ENCODE measurements around the gene WDR93. TPM values are rescaled to one million over a fixed set of nuclear protein-coding genes. Genes with fewer than 3 reads are reported as not detected.
A peak's percentile ranks its signal among the peaks of the same experiment; 100 is the strongest.
"Not testable (repeated sequence)": the region's sequence is repeated elsewhere in the genome, so short reads cannot be mapped to it uniquely, and the experiment has no call there.

WDR93 gene
- polyA plus RNA-seq, 4 donors, result 0.09 to 0.19 TPM; not detected in 2

DNA sequence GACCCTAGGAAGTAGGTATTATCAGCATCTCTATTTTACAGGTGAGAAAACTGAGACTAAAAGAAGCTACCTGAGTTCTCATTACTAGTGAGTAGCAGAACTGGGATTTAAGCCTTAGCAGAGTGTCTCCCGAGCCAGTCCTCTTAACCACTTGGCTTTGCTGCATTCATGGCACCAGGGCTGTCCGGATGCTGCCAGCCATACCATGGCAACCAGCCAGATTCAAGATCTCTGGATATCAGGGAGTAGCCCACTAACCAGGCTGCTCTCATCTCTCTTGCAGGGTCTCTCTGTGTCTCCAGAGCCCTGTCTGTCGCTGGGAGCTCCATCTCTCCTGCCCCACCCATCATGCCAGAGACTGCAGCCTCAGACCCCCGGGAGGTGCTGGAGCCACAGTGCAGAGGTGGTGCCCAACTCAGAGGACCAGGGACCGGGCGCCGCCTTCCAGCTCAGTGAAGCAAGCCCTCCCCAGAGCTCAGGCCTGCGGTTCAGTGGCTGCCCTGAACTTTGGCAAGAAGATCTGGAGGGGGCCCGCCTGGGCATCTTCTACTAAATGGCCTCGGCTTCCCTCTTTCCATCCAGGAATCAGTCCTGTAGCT lies 87.3 kb downstream of the WDR93 start:
- Histone ChIP-seq H3K27ac (ENCODE audit: low read depth in 1 of 3, low read length in 2 of 3) (no peak overlapping the region), H3K27me3 (ENCODE audit: control insufficient read depth in 3 of 3, insufficient read depth in 3 of 3, low read length in 3 of 3) (peaks cover 0 to 6% (median 0%) of the 10 kb centered on the region in 3 donors), H3K9me3 (ENCODE audit: control insufficient read depth in 2 of 2, insufficient read depth in 1 of 2, low read depth in 1 of 2, low read length in 1 of 2) (no peaks in the 10 kb centered on the region), H3K4me1 (ENCODE audit: control insufficient read depth in 3 of 3, insufficient read depth in 2 of 3, low read depth in 1 of 3, low read length in 2 of 3) (peaks cover 5 to 25% (median 6%) of the 10 kb centered on the region in 3 donors), H3K4me3 (ENCODE audit: low read depth in 1 of 3, low read length in 3 of 3) (no peak overlapping the region), H3K36me3 (ENCODE audit: control insufficient read depth in 3 of 3, insufficient read depth in 2 of 3, low read depth in 1 of 3, low read length in 3 of 3) (peaks cover 0 to 3% (median 0%) of the 10 kb centered on the region in 3 donors)
- FAIRE-seq, result no peak
- 87 to 93% (median 91%) methylated on average over 10 of the region's 10 CpGs for WGBS, 3 donors
- peak in 1 of 2 donors; percentile 0 for DNase-seq

DNA sequence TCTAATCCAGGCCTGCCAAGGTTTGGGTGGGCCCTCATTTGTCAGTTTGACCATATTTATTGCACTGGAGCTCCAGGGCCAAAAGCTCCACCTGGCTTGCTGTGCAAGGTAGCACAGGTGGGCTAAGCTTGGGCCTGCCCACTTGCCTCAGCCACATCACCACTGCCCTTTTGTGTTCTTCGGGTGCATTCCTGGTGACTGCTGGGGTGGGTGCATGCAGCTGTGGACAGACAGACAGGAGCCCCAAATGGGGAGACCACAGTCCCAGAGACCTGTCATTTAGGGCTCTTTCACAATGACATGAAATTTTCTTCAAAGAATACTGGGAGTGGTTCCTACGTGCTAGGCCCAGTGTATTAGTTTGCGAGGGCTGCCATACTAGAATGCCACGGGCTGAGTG lies 88.2 kb downstream of the WDR93 start:
- no peak overlapping the region for H3K27ac ChIP-seq (ENCODE audit: low read depth in 1 of 3, low read length in 2 of 3)
- no peaks in the 10 kb centered on the region for H3K9me3 ChIP-seq (ENCODE audit: control insufficient read depth in 2 of 2, insufficient read depth in 1 of 2, low read depth in 1 of 2, low read length in 1 of 2)
- no peak overlapping the region for H3K4me3 ChIP-seq (ENCODE audit: low read depth in 1 of 3, low read length in 3 of 3)
- FAIRE-seq (no peak), DNase-seq (peak in 1 of 2 donors; percentile 2)
- H3K4me1 ChIP-seq (ENCODE audit: control insufficient read depth in 3 of 3, insufficient read depth in 2 of 3, low read depth in 1 of 3, low read length in 2 of 3), result peaks cover 5 to 35% (median 6%) of the 10 kb centered on the region in 3 donors
- WGBS, 3 donors, result 74 to 93% (median 76%) methylated on average over 4 of the region's 4 CpGs
- H3K27me3 ChIP-seq (ENCODE audit: control insufficient read depth in 3 of 3, insufficient read depth in 3 of 3, low read length in 3 of 3), result peaks cover 0 to 6% (median 0%) of the 10 kb centered on the region in 3 donors
- H3K36me3 ChIP-seq (ENCODE audit: control insufficient read depth in 3 of 3, insufficient read depth in 2 of 3, low read depth in 1 of 3, low read length in 3 of 3), result peaks cover 0 to 9% (median 0%) of the 10 kb centered on the region in 3 donors

DNA sequence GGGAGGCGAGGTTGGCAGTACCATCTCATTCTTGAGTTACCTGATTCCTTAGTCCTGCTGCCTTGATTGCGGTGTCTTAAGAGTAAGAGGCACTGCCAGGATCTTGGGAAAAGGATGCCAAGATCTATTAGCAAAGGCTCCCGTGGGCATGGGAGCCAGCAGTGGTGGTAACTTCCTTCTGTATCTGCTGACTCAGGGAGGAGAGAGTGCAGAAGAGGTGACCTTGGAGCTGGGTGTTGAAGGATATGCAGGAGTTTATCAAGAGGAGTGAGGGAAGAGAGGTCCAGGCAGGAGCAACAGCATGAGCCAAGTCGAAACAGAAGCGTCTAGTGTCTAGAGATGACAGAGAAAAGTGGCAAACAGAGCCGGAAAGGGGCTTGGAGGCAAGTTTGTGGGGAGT lies 90.0 kb downstream of the WDR93 start:
- Histone ChIP-seq H3K4me1 (ENCODE audit: control insufficient read depth in 3 of 3, insufficient read depth in 2 of 3, low read depth in 1 of 3, low read length in 2 of 3) (peaks cover 5 to 51% (median 8%) of the 10 kb centered on the region in 3 donors), H3K27ac (ENCODE audit: low read depth in 1 of 3, low read length in 2 of 3) (peak overlapping the region in 1 of 3 donors; percentile 3), H3K4me3 (ENCODE audit: low read depth in 1 of 3, low read length in 3 of 3) (no peak overlapping the region), H3K9me3 (ENCODE audit: control insufficient read depth in 2 of 2, insufficient read depth in 1 of 2, low read depth in 1 of 2, low read length in 1 of 2) (no peaks in the 10 kb centered on the region), H3K36me3 (ENCODE audit: control insufficient read depth in 3 of 3, insufficient read depth in 2 of 3, low read depth in 1 of 3, low read length in 3 of 3) (peaks cover 0 to 26% (median 0%) of the 10 kb centered on the region in 3 donors), H3K27me3 (ENCODE audit: control insufficient read depth in 3 of 3, insufficient read depth in 3 of 3, low read length in 3 of 3) (peaks cover 0 to 5% (median 0%) of the 10 kb centered on the region in 3 donors)
- DNase-seq (peak in 1 of 2 donors; percentile 8), FAIRE-seq (no peak)
- WGBS, 3 donors, result 70 to 78% (median 73%) methylated on average over 6 of the region's 6 CpGs

DNA sequence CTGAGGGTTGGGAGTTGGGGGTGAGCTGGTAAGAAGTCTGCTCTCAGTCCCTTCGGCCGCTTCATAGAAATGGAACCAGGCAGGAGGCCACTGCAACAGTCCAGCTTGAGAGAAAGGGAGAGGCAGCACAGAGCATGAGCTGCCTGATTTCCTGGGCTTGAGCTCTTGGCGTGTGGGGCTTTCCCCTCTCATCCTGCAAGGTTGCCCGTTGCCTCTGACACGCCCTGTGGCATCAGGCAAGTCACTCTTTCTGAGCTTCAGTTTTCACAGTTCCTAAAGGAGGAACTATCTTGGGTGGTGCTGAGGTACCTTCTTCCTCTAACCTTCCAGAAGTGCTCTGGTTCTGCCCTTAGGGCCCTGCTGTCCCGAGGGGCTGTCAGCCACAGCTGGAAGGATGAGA lies 90.4 kb downstream of the WDR93 start:
- peaks cover 0 to under 1% (median 0%) of the 10 kb centered on the region in 3 donors for H3K27me3 ChIP-seq (ENCODE audit: control insufficient read depth in 3 of 3, insufficient read depth in 3 of 3, low read length in 3 of 3)
- WGBS, 3 donors, result 56 to 61% (median 57%) methylated on average over 6 of the region's 6 CpGs
- DNase-seq (peak in 1 of 2 donors; percentile 7), FAIRE-seq (no peak)
- H3K9me3 ChIP-seq (ENCODE audit: control insufficient read depth in 2 of 2, insufficient read depth in 1 of 2, low read depth in 1 of 2, low read length in 1 of 2), result no peaks in the 10 kb centered on the region
- no peak overlapping the region for H3K4me3 ChIP-seq (ENCODE audit: low read depth in 1 of 3, low read length in 3 of 3)
- H3K4me1 ChIP-seq (ENCODE audit: control insufficient read depth in 3 of 3, insufficient read depth in 2 of 3, low read depth in 1 of 3, low read length in 2 of 3), result peaks cover 2 to 49% (median 6%) of the 10 kb centered on the region in 3 donors
- peak overlapping the region in 1 of 3 donors; percentile 52 for H3K27ac ChIP-seq (ENCODE audit: low read depth in 1 of 3, low read length in 2 of 3)
- H3K36me3 ChIP-seq (ENCODE audit: control insufficient read depth in 3 of 3, insufficient read depth in 2 of 3, low read depth in 1 of 3, low read length in 3 of 3), result peaks cover 0 to 26% (median 0%) of the 10 kb centered on the region in 3 donors

DNA sequence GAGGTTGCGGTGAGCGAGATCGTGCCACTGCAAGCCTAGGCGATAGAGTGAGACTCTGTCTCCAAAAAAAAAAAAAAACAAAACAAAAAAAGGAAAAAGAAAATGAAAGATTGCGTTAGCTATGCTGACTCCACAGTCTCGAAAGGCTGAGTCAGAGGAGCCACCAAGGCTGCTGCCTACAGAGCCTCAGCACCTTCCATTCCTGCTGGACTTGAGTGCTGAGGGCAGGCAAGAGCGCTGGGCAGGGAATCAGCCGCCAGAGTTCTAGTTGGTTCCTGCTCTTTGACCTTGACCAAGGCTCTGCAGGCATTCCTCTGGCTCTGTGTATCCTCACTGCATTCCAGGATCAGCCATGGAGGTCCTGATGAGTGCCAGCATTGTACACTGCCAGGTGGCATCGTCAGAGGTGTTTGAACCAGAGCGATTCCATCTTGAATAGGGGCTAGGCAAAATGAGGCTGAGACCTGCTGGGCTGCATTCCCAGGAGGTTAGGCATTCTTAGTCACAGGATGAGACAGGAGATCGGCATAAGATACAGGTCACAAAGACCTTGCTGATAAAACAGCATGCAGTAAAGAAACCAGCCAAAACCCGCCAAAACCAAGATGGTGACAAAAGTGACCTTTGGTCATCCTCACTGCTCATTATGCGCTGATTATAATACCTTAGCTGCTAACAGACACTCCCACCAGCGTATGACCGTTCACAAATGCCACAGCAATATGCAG lies 91.4 kb downstream of the WDR93 start:
- Histone ChIP-seq H3K27me3 (ENCODE audit: control insufficient read depth in 3 of 3, insufficient read depth in 3 of 3, low read length in 3 of 3) (no peaks in the 10 kb centered on the region), H3K27ac (ENCODE audit: low read depth in 1 of 3, low read length in 2 of 3) (peak overlapping the region in 1 of 3 donors; percentile 11), H3K36me3 (ENCODE audit: control insufficient read depth in 3 of 3, insufficient read depth in 2 of 3, low read depth in 1 of 3, low read length in 3 of 3) (peaks cover 0 to 32% (median 0%) of the 10 kb centered on the region in 3 donors), H3K4me3 (ENCODE audit: low read depth in 1 of 3, low read length in 3 of 3) (no peak overlapping the region), H3K4me1 (ENCODE audit: control insufficient read depth in 3 of 3, insufficient read depth in 2 of 3, low read depth in 1 of 3, low read length in 2 of 3) (peaks cover 0 to 50% (median 4%) of the 10 kb centered on the region in 3 donors), H3K9me3 (ENCODE audit: control insufficient read depth in 2 of 2, insufficient read depth in 1 of 2, low read depth in 1 of 2, low read length in 1 of 2) (no peaks in the 10 kb centered on the region)
- DNase-seq (peak; percentile 36 to 62), FAIRE-seq (no peak)
- WGBS, 3 donors, result 55 to 70% (median 61%) methylated on average over 15 of the region's 15 CpGs

DNA sequence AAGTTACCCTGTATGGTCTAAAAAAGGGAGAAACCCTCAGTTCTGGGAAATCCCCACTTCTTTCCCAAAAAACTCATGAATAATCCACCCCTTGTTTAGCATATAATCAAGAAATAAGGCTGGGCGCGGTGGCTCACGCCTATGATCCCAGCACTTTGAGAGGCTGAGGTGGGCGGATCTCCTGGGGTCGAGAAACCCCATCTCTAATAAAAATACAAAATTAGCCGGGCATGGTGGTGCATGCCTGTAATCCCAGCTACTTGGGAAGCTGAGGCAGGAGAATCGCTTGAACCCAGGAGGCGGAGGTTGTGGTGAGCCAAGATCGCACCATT lies 92.0 kb downstream of the WDR93 start:
- peaks cover 0 to 34% (median 0%) of the 10 kb centered on the region in 3 donors for H3K36me3 ChIP-seq (ENCODE audit: control insufficient read depth in 3 of 3, insufficient read depth in 2 of 3, low read depth in 1 of 3, low read length in 3 of 3)
- H3K4me3 ChIP-seq (ENCODE audit: low read depth in 1 of 3, low read length in 3 of 3); H3K27me3 ChIP-seq (ENCODE audit: control insufficient read depth in 3 of 3, insufficient read depth in 3 of 3, low read length in 3 of 3); DNase-seq; H3K27ac ChIP-seq (ENCODE audit: low read depth in 1 of 3, low read length in 2 of 3); H3K9me3 ChIP-seq (ENCODE audit: control insufficient read depth in 2 of 2, insufficient read depth in 1 of 2, low read depth in 1 of 2, low read length in 1 of 2); FAIRE-seq: not testable (repeated sequence)
- 81 to 88% (median 83%) methylated on average over 8 to 9 of the region's 9 CpGs for WGBS, 3 donors
- peaks cover 0 to 50% (median 4%) of the 10 kb centered on the region in 3 donors for H3K4me1 ChIP-seq (ENCODE audit: control insufficient read depth in 3 of 3, insufficient read depth in 2 of 3, low read depth in 1 of 3, low read length in 2 of 3)

DNA sequence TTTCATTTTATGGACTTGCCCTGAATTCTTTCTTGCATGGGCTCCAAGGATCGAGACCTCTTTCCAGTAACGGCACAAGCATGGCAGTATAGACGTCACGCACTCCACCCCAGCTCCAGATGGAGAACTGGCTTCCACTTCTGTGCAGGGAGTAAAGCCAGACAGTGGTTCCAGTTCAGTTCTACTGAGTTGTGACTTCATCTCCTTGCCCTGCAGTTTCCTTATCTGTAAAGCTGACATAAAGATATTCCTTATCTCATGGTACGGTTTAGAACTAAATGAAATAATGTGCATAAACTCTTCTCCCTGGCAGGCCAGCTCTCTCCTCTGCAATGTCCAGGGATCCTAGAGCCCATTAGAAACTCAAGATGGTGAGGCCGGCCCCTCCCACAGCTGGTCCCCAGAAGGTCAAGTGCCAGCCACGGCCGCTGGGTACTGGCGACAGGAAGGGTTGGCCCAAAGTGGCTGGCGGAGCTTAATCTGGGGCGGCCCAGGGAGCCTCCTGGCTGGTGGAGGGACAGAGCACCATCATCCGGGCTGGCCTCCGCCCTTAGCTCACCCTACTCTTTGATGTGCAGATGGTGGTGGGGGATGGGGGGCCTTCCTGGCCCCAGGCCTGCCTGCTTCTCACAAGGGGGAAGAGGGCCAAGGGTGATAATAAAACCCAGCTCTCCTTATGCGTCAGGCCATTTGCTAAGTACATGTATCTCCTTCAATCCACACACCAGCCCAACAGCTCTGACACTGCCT lies 92.7 kb downstream of the WDR93 start:
- DNase-seq (peak; percentile 57 to 73), FAIRE-seq (no peak)
- H3K4me1 ChIP-seq (ENCODE audit: control insufficient read depth in 3 of 3, insufficient read depth in 2 of 3, low read depth in 1 of 3, low read length in 2 of 3), result peaks cover 0 to 50% (median 4%) of the 10 kb centered on the region in 3 donors
- H3K4me3 ChIP-seq (ENCODE audit: low read depth in 1 of 3, low read length in 3 of 3), result no peak overlapping the region
- H3K9me3 ChIP-seq (ENCODE audit: control insufficient read depth in 2 of 2, insufficient read depth in 1 of 2, low read depth in 1 of 2, low read length in 1 of 2), result peaks cover 0 to 1% of the 10 kb centered on the region in 2 donors
- no peaks in the 10 kb centered on the region for H3K27me3 ChIP-seq (ENCODE audit: control insufficient read depth in 3 of 3, insufficient read depth in 3 of 3, low read length in 3 of 3)
- H3K27ac ChIP-seq (ENCODE audit: low read depth in 1 of 3, low read length in 2 of 3), result peak overlapping the region; percentile 53 to 90 (median 82)
- WGBS, 3 donors, result 44 to 62% (median 48%) methylated on average over 14 of the region's 14 CpGs
- H3K36me3 ChIP-seq (ENCODE audit: control insufficient read depth in 3 of 3, insufficient read depth in 2 of 3, low read depth in 1 of 3, low read length in 3 of 3), result peaks cover 0 to 34% (median 0%) of the 10 kb centered on the region in 3 donors

Data from small intestine (tissue), 7 donors.